GM23248 (cell line): ENCODE data around the gene SUPT5H. TPM values are rescaled to one million over a fixed set of nuclear protein-coding genes. Genes with fewer than 3 reads are reported as not detected.

Source experiments
- DNase-seq: peaks from one replicate; pipeline ENCODE4 v3.0.0-alpha.2; 2015
- H2AFZ ChIP-seq: fragments of 200-600 bp; sonication (generic); 2 replicates; pipeline ENCODE4 v1.6.1; 2016; ENCODE audit warnings: antibody characterized with exemption
- H3F3A ChIP-seq: fragments of 200-600 bp; sonication (generic); 2 replicates; pipeline ENCODE4 v1.6.1; 2016; ENCODE audit warnings: mild to moderate bottlenecking, antibody characterized with exemption, mixed run types; ENCODE audit not compliant: insufficient read depth
- H3K27ac ChIP-seq: fragments of 200-600 bp; sonication (generic); 2 replicates; pipeline ENCODE4 v1.5.1; 2016; ENCODE audit warnings: mild to moderate bottlenecking
- H3K27me3 ChIP-seq: fragments of 200-600 bp; sonication (generic); replicated peaks from 2 replicates; pipeline ENCODE4 v1.6.1; 2016; ENCODE audit warnings: mild to moderate bottlenecking; ENCODE audit not compliant: insufficient read depth
- H3K36me3 ChIP-seq: fragments of 200-600 bp; sonication (generic); 2 replicates; pipeline ENCODE4 v1.6.1; 2016; ENCODE audit warnings: low read depth, mild to moderate bottlenecking
- H3K4me1 ChIP-seq: fragments of 200-600 bp; sonication (generic); 2 replicates; pipeline ENCODE4 v1.6.1; 2016; ENCODE audit warnings: mild to moderate bottlenecking; ENCODE audit not compliant: insufficient read depth
- H3K4me2 ChIP-seq: fragments of 200-600 bp; sonication (generic); one replicate; pipeline ENCODE4 v1.6.1; 2016; ENCODE audit warnings: mild to moderate bottlenecking; ENCODE audit not compliant: unreplicated experiment
- H3K4me3 ChIP-seq: fragments of 200-600 bp; sonication (generic); 2 replicates; pipeline ENCODE4 v1.5.1; 2016; ENCODE audit warnings: mild to moderate bottlenecking
- H3K79me2 ChIP-seq: fragments of 200-600 bp; sonication (generic); 2 replicates; pipeline ENCODE4 v1.6.1; 2016; ENCODE audit warnings: mild to moderate bottlenecking; ENCODE audit not compliant: insufficient read depth
- H3K9ac ChIP-seq: fragments of 200-600 bp; sonication (generic); 2 replicates; pipeline ENCODE4 v1.6.1; 2016; ENCODE audit warnings: mild to moderate bottlenecking
- H3K9me2 ChIP-seq: fragments of 200-600 bp; sonication (generic); 2 replicates; pipeline ENCODE4 v1.6.1; 2016; ENCODE audit warnings: mixed run types, mild to moderate bottlenecking, moderate library complexity; ENCODE audit not compliant: insufficient read depth
- H3K9me3 ChIP-seq: fragments of 200-600 bp; sonication (generic); one replicate; pipeline ENCODE4 v1.6.1; 2017; ENCODE audit warnings: low read depth
- H4K20me1 ChIP-seq: fragments of 200-600 bp; sonication (generic); 2 replicates; pipeline ENCODE4 v1.6.0; 2016; ENCODE audit not compliant: insufficient read depth
- EZH2 ChIP-seq: fragments of 200-600 bp; sonication (generic); IDR thresholded peaks from 2 replicates; pipeline ENCODE4 v1.6.1; 2018; ENCODE audit warnings: antibody characterized with exemption, mild to moderate bottlenecking; ENCODE audit not compliant: insufficient read depth, poor library complexity, severe bottlenecking
- EZH2phosphoT487 ChIP-seq: fragments of 200-600 bp; sonication (generic); IDR thresholded peaks from 2 replicates; pipeline ENCODE4 v1.6.1; 2018; ENCODE audit warnings: antibody characterized with exemption, moderate library complexity, mild to moderate bottlenecking, low read depth; ENCODE audit not compliant: insufficient read depth
- WGBS, 2 experiments: methylation state at CpG; one replicate each; pipeline ENCODE4 v1.1.6; 2015 to 2017; ENCODE audit warnings: low lambda C conversion rate in 2 of 2, low coverage in 1 of 2; ENCODE audit errors: missing lambda C conversion rate in 2 of 2; 5-methylcytosine and 5-hydroxymethylcytosine counted together
- in situ Hi-C: fragments of 300-500 bp; cut with MboI; formaldehyde crosslinking; loops from 2 replicates; pipeline ENCODE4 v1.15.0; 2020
- polyA plus RNA-seq: library from polyadenylated mRNA; unstranded; fragments of >200 nt; fragmentation: Nextera tagmentation; extraction: Ambion mirVana; gene quantifications from 2 replicates; pipeline ENCODE4 v1.2.1, GENCODE V29; 2016
- total RNA-seq: library from RNA; depleted of rRNA; stranded (reverse); fragments of >200 nt; shearing (Covaris generic); gene quantifications from 2 replicates; pipeline ENCODE4 v1.2.3, GENCODE V29; 2014

The SUPT5H gene
- total and polyA plus RNA-seq, 2 experiments from 2014 or later: 76.5 to 125 TPM

GRCh38 chr19:39406656-39407409, 38.5 kb upstream of the SUPT5H start, which contains the start of gene ZFP36:
TSS of gene ZFP36 (plus strand) at chr19:39406847. CDS start at chr19:39406905, 58 bp downstream.
- Histone ChIP-seq H3K4me2 (peak within 1 kb of the TSS; percentile 94), H3K27ac (peak within 1 kb of the TSS; percentile 96), H3K9me3 (no peaks in the 10 kb centered on the region), H3F3A (peaks cover 38% of the 10 kb centered on the region), H3K4me1 (peaks cover 41% of the 10 kb centered on the region), H3K79me2 (peaks cover 23% of the 10 kb centered on the region), H3K9me2 (no peaks in the 10 kb centered on the region), H3K9ac (peak within 1 kb of the TSS; percentile 97), H2AFZ (peak within 1 kb of the TSS; percentile 50), H4K20me1 (no peaks in the 10 kb centered on the region), H3K4me3 (peak within 1 kb of the TSS; percentile 87), H3K27me3 (no peaks in the 10 kb centered on the region), H3K36me3 (peaks cover 11% of the 10 kb centered on the region; the same call in 1 of the 2 replicates)
- WGBS, 2 experiments: 1% methylated on average over 37 to 55 of the region's 56 CpGs
- no peak for TF ChIP-seq EZH2
- TF ChIP-seq EZH2phosphoT487: no peak
- in situ Hi-C loops: no loop called here
- peak; percentile 90 for DNase-seq

GRCh38 chr19:39407410-39407659, 38.0 kb upstream of the SUPT5H start:
- Histone ChIP-seq H3K9me3 (no peaks in the 10 kb centered on the region), H3K4me2 (peak overlapping the region; percentile 94), H3F3A (peaks cover 34% of the 10 kb centered on the region), H3K4me3 (peak overlapping the region; percentile 87), H3K9me2 (no peaks in the 10 kb centered on the region), H2AFZ (no peak overlapping the region), H4K20me1 (no peaks in the 10 kb centered on the region), H3K79me2 (peaks cover 23% of the 10 kb centered on the region), H3K27ac (peak overlapping the region; percentile 96), H3K27me3 (no peaks in the 10 kb centered on the region), H3K4me1 (peaks cover 36% of the 10 kb centered on the region), H3K9ac (peak overlapping the region; percentile 97), H3K36me3 (peaks cover 11% of the 10 kb centered on the region; the same call in 1 of the 2 replicates)
- in situ Hi-C loops: no loop called here
- WGBS, 2 experiments: 0 to 1% methylated on average over 11 to 14 of the region's 14 CpGs
- DNase-seq: no peak
- TF ChIP-seq EZH2 (no peak), EZH2phosphoT487 (no peak)

GRCh38 chr19:39407660-39408391, 37.6 kb upstream of the SUPT5H start:
- H3F3A ChIP-seq: peaks cover 34% of the 10 kb centered on the region
- no peak overlapping the region for H2AFZ ChIP-seq
- peaks cover 33% of the 10 kb centered on the region for H3K4me1 ChIP-seq
- H3K27me3 ChIP-seq: no peaks in the 10 kb centered on the region
- H3K79me2 ChIP-seq: peaks cover 24% of the 10 kb centered on the region
- no peaks in the 10 kb centered on the region for H3K9me2 ChIP-seq
- H3K9ac ChIP-seq: peak overlapping the region; percentile 97
- DNase-seq: peak; percentile 64
- no peaks in the 10 kb centered on the region for H3K9me3 ChIP-seq
- H3K4me2 ChIP-seq: peak overlapping the region; percentile 94
- TF ChIP-seq EZH2phosphoT487 (no peak), EZH2 (no peak)
- H3K4me3 ChIP-seq: peak overlapping the region; percentile 87
- WGBS, 2 experiments: 0 to 1% methylated on average over 33 to 35 of the region's 40 CpGs
- no peaks in the 10 kb centered on the region for H4K20me1 ChIP-seq
- peak overlapping the region; percentile 96 for H3K27ac ChIP-seq
- peaks cover 11% of the 10 kb centered on the region; the same call in 1 of the 2 replicates for H3K36me3 ChIP-seq
- in situ Hi-C loops: no loop called here

GRCh38 chr19:39408392-39409207, 36.8 kb upstream of the SUPT5H start:
- Histone ChIP-seq H3K4me1 (peaks cover 28% of the 10 kb centered on the region), H2AFZ (no peak overlapping the region), H3F3A (peaks cover 34% of the 10 kb centered on the region), H3K4me2 (peak overlapping the region; percentile 94), H3K9me3 (no peaks in the 10 kb centered on the region), H3K79me2 (peaks cover 31% of the 10 kb centered on the region), H3K27me3 (no peaks in the 10 kb centered on the region), H3K9me2 (no peaks in the 10 kb centered on the region), H3K9ac (peak overlapping the region; percentile 97), H4K20me1 (no peaks in the 10 kb centered on the region), H3K4me3 (peak overlapping the region; percentile 87), H3K27ac (peak overlapping the region; percentile 96), H3K36me3 (peaks cover 11% of the 10 kb centered on the region; the same call in 1 of the 2 replicates)
- DNase-seq: peak; percentile 68
- in situ Hi-C loops: no loop called here
- 1% methylated on average over 13 to 20 of the region's 20 CpGs for WGBS, 2 experiments
- TF ChIP-seq EZH2 (no peak), EZH2phosphoT487 (no peak)
